ENCODE data around the gene SPARC.

SPARC gene

DNA sequence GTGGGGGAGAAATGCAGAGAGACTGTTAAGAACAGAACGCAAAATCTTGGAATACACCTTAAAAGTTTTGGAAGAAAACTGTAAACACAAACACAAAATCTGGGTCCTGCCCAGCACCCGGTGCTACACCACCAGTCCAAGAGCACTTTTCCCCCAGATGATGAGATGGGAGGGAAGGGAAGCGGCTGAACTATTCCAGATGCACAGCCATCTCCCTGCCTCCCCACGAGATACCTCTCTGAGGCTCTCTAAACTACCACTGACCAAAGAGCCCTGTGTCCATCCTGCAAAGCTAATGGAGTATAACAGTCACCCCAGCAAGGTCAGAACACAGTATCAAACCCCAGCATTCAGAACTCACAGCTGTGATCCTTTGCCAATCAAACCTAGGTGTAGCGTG is 8.0 kb downstream of the SPARC start:
- no peak for DNase-seq (ENCODE audit: low spot score)

DNA sequence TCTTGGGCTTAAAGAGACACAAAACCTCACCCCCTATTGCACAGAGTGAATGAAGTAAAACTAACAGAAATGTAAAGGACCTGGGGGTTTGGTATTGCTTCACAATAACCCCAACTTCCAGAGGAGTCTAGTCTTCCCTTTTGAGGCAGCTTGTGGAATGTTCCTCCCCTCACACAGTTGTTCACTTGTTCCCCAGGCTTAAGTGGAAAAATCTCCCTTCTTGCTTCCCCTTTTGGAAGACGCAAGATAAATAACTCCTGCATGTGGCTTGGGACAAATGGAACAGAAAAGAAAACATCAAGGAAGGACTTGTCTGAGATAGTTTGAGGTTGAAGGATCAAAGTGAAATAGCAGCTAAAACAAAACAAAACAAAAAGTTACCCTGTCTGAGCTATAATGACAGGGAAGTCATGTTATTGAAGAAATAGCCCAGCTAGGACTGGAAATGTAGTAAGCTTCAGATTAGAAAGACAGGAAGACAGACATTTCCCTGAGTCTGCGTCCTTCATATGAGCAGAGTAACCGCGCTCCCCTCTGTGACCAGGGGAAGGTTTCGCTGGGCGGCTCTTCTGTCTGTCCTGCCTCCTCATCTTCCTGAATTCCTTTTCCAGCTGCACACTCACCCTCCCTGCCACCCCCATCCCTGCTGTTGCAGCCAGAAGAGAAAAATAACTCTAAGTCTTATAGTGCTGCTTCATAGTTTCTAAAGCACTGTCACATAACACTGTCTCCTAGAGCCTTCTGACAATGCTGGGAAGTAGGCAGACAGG is 8.8 kb downstream of the SPARC start:
- DNase-seq (ENCODE audit: low spot score), result no peak

DNA sequence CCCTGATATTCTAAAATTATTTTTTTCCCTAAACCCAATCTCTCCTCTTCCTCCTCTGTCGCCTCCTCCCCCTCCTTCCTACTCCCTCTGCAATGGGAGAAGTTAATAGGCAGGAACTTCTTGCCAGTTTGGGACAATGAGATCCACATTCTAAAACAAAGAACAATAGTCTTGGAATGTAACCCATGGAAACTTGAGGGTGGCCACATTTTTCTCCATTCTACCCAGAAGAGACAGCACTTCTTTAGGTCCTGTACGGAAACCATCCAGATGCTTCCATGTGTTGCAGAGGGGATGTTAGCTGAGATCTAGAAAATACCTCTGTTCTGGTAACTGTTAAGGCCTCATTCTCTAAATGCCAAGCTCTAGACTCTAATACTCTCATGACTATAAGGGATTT is 10.0 kb downstream of the SPARC start:
- DNase-seq (ENCODE audit: low spot score), result no peak

DNA sequence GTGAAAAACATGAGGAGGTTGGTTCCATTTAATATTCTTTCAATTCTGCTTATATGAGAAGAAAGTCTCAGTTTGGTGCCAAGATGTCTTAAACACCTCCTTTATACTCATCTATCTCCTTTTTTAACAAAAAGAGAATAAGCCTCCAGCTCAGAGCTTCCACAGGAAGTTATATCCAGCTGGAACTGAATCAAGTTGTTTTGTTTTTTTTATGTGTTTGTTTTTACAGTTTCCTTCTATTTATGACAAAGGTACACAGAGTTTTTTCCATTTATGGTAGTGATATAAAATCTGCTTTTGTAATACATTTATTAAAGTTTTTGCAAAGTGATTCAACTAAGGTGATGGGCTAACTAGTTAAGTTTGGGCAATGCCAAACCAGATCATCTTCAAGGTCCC is 10.4 kb downstream of the SPARC start:
- no peak for DNase-seq (ENCODE audit: low spot score)

DNA sequence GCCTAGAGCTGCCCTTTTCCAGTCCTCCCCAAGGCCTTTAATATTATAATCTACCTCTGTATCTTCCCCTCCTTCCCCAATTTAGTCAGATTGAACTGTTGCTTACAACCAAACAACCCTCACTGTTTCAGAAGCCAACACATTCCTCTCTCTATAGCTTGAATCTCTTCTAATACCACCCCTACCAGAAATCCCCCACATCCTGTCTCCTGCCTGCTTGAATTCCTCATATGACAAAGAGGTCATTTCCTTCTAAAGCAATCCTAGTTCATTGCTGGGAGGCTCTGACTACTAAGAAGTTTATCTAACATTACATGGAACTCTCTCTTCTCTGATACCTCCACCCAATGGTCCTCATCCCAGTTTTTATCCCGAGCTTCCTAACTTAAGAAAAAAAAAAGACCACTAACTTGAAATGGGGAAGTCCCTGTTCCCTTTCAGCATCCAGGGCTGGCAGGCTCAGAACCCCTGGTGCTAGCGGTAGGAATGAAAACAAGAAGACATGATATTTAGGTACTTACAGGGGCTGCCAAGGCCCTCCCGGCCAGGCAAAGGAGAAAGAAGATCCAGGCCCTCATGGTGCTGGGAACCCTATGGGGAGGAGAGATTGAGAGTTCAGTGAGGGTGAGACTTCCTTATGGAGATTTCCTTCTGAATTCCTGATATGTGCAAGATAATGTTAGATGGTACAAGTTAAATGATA is 11.0 kb downstream of the SPARC start:
- DNase-seq (ENCODE audit: low spot score), result no peak

DNA sequence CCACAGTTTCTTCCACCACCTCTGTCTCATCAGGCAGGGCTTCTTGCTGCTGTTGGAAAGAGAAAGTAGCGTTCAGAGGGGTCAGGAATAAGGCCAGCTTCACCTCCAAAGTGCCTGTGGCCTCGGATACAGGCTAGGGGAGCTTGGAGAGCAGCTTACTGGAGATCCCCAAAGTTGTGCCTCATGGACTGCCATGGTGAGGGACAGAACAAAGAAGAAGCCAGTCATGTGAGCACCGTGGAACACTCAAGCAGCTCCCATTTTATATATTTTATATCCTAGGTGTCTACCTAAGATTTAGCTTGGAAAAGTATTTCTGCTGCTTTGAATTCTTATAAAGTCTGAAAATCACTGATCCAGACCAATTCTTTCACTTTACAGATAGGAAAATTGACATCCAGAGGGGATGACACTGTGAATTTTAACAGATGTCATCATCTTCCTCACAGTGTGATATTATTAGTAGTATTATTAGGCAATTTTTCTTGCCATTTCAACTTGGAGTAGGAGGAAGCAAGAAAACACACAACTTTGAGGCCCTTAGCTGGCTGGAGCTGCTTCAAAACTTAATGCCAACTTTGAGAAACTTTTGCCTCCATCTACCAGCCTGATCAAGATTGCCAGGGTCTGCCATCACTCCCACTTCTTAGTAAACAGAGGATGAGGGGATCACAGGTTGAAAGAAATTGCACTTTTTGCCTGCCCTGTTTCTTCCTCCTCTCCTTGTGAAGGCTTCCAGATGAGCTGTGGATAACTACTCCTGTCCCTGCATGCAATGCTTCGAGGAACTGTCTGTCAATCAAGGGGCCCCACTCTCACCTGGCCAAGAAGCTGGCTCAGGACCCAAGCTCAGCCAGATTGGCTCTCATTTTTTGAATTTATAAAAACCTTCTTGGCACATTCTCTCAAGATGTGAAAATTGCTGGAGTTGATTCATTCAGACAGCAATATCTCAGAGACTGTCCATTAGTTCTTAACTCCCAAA is 11.8 kb downstream of the SPARC start:
- no peak for DNase-seq (ENCODE audit: low spot score)

DNA sequence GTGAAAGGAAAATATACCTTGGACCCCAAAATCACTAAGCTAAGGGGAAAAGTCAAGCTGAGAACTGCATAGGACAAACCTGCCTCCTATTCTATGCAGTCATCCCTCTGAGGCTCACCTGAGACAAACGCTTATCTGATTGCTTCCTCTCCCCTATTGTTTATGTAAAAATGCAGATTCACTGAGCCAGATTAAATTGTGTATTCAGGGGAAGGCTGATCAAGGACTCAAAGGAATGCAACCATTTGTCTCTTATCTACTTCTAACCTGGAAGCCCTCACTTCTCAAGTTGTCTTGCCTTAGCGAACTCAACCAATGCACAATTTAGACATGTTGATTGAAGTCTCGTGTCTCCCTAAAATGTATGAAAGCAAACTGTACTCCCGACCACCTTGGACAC is 13.3 kb downstream of the SPARC start:
- no peak for DNase-seq (ENCODE audit: low spot score)

DNA sequence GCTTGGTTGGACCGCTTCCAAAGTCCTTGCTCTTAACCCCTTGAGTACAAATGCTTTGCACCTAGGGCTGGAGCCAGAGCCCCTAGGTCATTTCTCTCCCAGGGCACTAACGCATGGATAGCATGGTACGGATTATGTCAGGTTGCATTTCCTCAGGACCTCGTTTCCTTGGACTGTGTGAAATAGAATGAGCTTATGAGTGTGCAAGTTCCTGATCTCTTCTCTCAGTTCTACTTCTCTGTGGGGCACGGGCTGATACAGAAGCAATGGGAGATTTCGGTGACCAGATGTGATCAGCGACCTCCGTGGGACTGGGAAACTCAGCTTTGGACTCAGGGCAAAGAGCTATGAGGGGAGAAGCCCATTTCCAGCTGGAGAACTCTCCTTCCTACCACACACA is 14.2 kb downstream of the SPARC start:
- no peak for DNase-seq (ENCODE audit: low spot score)

DNA sequence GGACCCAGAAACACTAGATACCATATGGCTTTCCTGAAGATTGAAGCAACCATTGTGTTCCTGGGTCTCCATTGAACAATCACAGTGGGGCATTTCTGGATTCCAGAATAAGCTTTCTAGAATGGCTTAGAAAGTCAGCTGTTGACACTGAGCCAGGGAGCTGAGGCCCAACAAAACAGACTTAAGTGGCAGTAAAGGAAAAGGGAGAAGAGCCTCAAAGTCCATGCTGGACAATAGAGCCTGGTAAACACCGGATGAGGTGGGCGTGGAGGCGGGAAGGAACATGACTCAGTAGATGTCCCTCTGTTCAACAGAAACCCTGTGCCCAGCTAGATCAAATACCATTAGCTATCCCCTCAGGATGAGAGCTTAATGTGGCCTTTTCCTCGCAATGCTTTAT is 14.8 kb downstream of the SPARC start:
- no peak for DNase-seq (ENCODE audit: low spot score)

DNA sequence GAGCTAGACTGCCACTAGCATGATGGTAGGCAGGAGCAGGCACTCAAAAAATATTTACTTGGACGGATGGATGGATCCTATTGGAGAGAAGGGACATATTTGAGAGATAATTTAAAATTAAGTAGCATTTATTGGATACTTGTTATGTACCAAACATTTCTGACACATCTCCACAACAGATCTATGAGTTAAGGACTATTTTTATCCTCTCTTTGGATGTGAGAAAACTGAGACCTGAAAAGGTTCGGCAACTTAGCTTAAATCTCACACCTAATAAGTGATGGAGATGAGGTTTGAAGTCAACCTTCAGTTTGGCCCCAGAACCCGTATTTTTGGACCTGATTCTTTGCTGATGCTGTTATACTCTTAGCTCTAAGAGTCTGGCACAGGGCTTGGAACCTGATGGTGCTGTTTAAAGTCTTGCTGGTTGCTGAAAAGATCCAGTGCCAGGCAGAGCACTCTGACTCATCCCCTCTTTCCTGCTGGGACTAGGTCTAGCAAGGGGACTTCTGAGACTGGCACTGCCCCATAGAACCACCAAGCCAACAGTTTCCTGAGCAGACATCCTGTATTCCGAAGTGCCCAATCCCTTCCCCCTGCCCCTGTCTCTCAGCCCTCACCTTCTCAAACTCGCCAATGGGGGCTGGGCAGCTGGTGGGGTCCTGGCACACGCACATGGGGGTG is 15.6 kb downstream of the SPARC start:
- no peak for DNase-seq (ENCODE audit: low spot score)

DNA sequence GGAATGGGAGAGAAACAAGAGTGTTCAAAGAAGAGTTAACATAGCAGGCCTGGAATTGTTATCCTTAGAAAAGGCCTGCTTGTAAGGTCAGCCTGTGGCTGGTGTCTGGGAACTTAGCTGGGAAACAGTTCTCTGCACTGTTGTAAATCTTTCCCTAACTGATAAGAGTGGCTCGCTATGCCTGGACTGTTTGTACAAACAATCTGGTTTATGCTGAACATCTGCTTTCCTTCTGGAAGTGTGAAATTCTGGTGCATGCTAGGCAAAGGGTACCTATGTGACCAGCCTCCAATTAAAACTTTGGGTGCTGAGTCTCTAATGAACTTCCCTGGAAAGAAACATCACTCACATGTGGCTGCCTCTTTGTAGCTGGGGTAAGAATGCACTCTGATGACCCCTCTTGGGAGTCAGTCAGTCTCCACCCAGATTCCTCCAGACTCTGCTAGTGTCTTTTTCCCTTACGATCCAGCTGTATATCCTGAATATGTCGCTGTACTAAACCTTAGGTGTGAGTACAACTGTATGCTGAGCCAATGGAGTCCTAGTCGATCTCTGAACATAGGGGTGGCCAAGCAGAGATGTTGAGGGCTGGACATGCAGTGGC is 16.5 kb downstream of the SPARC start:
- no peak for DNase-seq (ENCODE audit: low spot score)

DNA sequence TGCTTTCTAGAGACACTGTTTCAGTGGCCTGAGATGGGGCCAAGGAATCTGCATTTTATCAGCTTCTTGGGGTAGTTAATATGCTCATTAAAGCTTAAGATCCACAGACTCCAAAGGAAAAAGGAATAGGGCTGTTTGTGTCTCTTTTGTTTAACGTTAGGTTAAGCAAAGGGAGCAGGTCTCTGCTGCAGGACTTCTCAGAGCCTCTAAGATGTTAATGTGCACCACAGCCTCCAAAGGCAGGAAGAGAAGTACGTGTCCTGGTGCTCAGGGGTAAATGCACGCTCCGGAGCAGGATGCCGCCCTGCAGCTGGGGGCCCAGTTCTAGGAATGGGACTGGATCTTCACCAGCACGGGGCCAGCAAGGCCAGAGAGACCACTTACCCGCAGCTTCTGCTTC is 19.6 kb downstream of the SPARC start:
- no peak for DNase-seq (ENCODE audit: low spot score)

DNA sequence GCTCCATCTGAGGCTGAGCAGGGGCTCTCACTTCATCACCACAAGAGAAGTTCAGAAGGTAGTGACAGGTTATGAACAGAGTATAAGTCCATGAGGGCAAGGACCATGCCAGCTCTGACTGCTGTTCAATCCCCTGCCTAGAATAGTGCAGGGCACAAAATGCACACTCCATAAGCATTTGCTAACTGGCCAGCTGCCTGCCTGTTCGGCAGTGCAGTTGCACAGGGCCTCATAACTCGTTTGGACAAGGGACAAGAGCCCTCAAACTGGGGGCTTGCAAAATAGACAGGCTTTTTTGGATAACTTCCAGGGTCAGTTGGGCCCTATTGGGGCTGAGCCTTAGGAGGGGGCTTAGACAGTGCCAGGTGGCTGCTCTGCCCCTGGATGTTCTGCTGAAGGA is 21.1 kb downstream of the SPARC start:
- DNase-seq (ENCODE audit: low spot score), result no peak

DNA sequence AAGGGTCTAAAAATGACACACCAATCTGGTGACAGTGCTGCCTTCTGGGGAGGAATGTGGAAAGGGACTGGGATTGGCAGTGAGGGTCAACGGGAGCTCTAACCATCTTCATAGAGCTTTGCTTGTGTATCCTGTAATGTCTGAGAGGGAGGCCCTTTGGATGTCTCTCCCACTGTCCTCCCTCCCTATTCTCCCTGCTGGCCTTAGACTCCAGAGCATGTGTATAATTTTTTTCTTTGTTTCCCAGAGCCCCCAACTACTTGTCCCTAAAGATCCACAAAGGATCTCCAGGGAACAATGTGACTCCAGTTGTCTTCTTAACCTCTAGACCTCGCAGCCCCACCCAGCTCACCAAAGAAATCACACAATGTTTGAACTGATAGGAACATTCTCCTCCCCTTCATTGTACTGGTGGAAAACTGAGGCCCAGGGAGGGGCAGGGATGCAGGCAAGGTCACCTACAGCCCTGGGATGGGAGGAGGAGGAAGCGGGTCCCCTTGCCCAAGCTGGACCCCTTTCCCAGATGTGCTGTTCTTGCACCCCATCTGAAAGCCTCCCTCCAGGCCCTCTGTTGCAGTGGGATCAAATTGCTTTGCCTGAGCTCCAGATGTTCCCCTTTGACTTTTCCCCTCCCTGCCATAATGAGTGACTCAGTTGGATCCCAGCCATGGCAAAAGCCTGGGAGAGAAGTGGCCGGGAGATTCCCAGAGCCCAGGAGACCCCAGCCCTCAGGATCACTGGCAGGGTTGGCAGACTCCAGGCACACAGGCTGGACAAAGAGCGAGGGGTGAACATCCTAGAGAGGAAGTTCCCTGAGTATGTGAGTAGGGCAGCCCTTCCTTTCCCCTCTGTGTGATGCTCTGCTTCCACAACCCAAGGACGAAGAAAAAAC is 21.8 kb downstream of the SPARC start:
- no peak for DNase-seq (ENCODE audit: low spot score)

DNA sequence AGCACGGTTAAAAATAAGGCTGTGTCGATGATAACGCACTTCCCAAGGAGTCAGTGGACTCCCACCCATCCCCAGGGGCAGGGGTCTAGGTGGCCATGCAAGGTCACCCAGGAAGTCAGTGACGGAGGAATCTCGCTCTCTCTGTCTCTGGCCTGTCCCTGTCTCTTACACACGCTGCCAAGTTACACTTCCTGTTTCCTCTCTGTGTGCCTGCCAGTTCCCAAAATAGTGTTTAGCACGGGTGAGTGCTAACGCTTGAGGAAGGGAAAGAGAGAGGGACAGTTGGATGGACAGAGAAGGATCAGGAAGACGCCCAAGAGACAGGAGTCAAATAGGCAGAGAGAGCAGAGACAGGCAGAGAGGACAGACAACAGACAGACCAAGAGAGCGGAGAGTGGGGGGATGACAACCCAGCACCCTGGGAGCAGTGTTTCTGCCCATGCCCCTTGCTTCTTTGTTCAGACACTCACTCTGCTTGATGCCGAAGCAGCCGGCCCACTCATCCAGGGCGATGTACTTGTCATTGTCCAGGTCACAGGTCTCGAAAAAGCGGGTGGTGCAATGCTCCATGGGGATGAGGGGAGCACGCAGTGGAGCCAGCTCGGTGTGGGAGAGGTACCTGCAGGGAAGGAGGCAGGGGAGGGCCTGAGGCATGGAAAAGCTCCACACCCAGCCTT is 23.0 kb downstream of the SPARC start:
- DNase-seq (ENCODE audit: low spot score), result no peak

DNA sequence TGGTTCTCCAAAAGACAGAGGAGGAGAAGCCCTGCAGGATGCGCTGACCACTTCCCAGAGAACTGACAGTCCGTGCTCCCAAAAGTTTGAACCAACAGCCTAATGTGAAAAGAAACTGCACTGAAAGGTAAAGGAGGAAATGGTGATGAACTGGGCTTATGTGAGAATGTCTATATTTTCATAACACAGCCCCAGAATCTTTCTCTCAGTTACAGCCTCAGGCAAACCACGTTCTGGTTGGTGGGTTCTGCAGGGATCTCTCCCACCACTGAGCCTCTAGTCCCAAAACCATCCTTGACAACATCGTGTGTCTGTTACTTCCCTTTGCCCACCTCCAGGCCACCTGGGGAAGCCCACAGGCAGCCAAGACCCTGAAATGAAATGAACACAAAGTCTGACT is 23.9 kb downstream of the SPARC start:
- no peak for DNase-seq (ENCODE audit: low spot score)

DNA sequence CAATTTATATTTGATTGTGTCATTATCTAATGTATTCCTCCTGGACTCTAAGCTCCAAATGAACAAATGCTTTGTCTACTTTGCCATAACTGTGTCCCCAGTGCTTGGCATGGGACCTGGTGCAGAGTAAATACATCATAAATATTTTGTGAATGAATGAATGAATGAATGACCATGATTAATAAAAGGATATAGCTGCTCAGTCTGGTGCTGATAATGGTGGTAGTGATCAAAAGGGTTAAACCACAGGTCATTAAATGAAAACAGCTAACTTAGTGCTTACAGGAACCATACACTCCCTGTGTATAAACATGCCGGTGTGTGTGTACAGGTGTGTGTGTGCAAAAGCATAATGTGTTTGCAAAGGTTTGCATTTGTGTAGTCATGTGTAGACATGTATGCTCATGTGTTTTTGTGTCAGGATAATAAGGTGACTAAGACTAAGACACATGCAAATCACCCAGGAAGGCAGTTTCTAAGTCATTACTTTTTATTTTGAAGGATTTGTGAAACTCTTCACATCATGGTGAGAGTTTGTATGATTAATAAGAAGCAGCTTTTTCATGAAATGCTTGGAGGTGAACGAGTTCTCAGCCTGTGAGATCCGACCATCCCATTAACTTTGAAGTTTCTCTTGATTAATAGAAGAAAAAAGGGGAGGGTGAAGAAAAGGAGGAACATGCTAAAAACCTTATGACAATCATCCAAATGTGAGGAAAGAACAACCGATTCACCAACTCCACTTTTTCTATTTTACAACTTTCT is 24.6 kb downstream of the SPARC start:
- no peak for DNase-seq (ENCODE audit: low spot score)

DNA sequence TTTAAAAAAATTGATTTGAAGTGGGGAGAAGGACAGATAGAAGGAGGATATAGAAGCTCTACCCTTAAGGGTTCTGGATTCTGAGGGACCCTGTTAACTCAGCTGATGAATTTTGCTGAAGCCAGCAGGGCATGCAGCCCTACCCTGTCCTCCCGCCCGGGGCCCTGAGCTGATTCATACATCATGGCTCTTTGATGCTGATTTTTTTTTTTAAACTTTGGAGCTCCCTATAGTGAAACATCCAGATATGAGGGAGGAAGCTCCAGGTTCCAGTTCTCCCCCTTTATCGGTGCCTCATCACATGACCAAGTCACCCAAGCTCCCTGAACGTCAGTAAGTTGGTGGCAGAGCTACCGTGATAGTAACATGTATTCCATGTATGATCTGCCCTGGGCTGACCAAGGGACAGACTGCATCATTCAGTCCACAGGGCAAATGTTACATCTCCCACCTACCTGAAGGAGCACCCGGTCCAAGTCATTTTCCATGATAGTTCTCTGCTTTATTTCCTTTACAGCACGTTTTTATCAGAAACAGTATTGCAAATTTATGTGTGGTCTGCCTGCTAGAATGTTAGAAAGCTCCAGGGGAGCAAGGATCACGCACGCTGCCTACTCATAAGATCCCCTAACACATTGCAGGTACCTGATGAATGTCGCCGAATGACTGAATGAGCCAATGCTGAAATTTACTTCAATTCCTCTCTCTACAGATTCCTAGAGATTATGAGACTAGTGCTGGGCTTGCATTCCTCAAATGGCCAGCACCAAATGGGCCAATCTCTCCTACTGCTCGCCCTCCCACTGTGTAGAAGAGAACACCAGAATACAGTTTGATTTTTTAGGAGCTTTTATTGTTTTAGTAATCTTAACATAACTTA is 25.9 kb downstream of the SPARC start:
- DNase-seq (ENCODE audit: low spot score), result no peak

All from CD4-positive, alpha-beta T cell treated with Interleukin-15 for 4 hours (primary cell).